Subcutaneous adipose tissue (tissue), 4 donors: ENCODE measurements around the gene CREB3L2. TPM values are rescaled to one million over a fixed set of nuclear protein-coding genes. Genes with fewer than 3 reads are reported as not detected.

Source experiments
- total RNA-seq, 4 donors: library from RNA; depleted of rRNA; stranded (reverse); fragments of >200 nt; gene quantifications; one replicate each; pipeline ENCODE4 v1.1.0, GENCODE V29; 2016
- TF ChIP-seq, protein P1 (sequence below): fragments of 450-650 bp; IDR thresholded peaks from one replicate; pipeline ENCODE4 v1.5.1; 2016; ENCODE audit warnings: low read depth, mild to moderate bottlenecking, control low read depth, antibody characterized with exemption, moderate library complexity

CREB3L2 gene
- total RNA-seq, 4 donors from 2014 or later: 26.9 to 78.4 (median 30.8) TPM

DNA sequence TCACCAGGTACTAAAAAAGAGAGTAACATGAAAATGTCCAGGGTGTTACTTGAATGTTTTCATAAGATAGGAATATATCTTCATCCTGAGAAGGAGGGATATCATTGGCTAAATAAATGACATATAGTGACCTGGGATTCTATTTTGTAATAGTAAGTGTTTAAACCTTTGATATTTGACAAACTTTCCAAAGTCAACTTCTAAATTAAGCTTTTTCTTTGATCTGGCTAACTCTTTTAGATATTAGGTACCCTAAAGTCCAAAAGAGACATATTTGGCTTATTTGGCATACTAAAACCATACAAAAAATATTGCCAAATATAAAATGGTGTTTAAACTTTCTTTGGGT is 22.4 kb upstream of the CREB3L2 start:
- TF ChIP-seq, protein P1, sequence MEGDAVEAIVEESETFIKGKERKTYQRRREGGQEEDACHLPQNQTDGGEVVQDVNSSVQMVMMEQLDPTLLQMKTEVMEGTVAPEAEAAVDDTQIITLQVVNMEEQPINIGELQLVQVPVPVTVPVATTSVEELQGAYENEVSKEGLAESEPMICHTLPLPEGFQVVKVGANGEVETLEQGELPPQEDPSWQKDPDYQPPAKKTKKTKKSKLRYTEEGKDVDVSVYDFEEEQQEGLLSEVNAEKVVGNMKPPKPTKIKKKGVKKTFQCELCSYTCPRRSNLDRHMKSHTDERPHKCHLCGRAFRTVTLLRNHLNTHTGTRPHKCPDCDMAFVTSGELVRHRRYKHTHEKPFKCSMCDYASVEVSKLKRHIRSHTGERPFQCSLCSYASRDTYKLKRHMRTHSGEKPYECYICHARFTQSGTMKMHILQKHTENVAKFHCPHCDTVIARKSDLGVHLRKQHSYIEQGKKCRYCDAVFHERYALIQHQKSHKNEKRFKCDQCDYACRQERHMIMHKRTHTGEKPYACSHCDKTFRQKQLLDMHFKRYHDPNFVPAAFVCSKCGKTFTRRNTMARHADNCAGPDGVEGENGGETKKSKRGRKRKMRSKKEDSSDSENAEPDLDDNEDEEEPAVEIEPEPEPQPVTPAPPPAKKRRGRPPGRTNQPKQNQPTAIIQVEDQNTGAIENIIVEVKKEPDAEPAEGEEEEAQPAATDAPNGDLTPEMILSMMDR: no peak

DNA sequence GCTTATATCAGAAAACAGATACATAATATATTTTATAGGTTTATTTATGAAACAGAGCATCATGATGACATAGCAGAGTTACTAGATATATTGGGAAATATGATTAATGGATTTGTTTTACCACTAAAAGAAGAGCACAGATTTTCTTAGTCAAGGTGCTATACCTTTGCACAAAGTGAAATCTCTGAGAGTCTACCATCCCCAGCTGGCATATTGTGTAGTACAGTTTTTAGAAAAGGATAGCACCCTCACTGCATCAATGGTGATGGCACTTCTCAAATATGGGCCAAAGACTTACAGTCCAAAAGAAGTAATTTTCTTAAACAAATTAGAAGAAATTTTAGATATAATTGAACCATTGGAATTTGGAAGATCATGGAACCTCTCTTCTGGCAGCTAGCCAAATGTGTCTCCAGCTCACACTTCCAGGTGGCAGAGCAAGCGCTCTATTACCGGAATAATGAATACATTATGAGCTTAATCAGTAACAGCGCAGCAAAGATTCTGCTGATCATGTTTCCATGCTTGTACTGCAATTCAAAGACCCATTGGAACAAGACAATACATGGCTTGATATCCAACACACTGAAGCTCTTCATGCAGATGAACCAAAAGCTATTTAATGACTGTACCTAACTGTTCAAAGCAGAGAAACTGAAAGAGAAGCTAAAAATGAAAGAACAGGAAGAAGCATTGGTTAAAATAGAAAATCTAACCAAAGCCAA is 21.9 kb upstream of the CREB3L2 start:
- TF ChIP-seq, protein P1: no peak

DNA sequence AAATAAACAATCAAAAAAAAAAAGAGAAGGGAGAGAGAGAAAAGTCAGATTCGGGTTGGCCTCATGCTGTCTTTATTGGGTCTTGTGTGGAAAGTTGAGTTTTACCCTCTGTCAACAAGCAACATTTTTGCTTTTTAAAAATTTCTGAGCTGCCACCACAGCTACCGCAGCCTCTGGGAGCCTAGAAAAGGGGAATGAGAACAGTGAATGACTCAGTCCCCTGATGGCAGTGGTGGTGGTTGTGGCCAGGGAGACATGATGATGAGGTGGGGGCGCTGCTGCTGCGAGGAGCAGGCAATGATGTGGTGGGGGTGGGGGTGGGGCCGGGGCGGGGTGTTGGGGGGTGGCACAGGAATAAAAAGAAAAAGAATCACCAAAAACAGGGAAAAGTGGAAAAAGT is 20.0 kb upstream of the CREB3L2 start:
- TF ChIP-seq, protein P1: no peak

DNA sequence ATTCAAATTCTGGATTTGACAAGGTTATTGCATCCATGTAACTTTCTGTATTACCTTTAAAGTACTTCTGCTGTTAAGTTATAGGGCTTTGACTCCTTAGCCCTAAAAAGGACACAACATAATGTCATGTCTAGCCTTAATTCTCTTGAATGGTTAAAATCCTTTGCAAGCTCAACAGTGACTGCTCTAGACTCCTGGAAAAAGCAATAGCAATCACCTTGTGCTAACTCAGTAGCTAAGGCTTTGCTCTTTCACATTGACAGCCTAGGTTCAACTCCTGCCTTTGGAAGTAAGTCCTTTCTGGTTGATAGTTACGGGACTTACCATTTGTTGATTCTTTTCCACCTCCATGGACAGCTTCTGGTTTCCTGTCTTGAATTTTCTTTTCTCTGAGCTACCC is 16.1 kb upstream of the CREB3L2 start:
- TF ChIP-seq, protein P1: no peak

DNA sequence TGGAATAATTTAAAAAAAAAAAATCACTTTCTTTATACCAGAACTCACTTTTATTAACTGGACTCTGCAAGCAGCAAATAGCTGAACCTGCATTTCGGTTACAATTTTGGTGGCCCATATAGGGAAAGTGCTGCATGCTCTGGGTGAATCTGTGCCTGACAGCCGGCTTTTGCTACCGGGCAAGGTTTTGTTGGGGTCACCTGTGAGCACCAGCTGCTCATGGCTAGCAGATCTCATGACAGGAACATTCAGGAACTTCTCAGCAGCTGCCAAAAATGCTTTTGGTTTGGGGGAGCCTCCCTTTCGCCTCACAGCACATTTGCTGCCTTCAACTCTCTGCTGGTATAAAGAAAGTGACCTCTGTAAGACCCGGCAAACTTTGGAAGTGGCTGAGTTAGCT is 13.2 kb upstream of the CREB3L2 start:
- TF ChIP-seq, protein P1: no peak

DNA sequence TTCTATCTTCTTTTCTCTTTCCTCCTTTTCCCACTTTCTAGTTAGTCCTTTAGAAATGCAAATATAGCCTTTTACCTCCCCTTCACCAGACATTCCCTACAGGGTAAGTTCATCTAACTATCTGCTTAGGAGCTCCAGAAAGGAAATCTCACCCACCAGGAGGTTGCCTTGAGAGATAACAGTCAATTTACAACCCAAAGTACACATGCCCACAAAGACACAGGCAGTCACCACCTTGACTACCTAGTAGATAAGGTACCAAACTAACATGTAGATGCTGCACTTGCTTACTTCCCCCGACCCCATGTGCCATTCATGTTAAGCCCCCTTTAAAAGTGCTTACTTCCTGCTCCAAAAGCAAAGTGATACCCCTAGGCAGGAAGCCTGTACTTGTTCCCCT is 12.8 kb upstream of the CREB3L2 start:
- TF ChIP-seq, protein P1: no peak

DNA sequence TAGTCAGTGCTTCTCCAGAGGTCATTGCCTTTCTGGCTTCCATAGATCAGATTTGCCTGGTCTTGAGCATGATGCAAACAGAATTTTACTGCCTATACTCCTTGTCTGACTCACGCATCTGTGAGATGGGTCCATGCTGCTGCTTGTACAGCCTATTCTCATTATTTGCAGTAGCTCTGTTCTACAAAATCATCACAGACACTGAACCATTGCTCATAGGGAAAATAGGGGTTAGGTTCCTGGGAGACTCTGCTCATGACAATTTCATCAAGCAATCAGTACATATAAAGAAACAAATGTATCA is 7.4 kb upstream of the CREB3L2 start:
- TF ChIP-seq, protein P1: no peak
